ENCODE measurements around the gene CHSY3.

CHSY3 gene

GRCh38 chr5:130035388-130035787 lies 131.1 kb downstream of the CHSY3 start:
- Histone ChIP-seq H3K4me1 (ENCODE audit: control insufficient read depth in 5 of 5, insufficient read depth in 5 of 5, low read length in 5 of 5) (peaks cover 0 to 10% (median 5%) of the 10 kb centered on the region in 5 donors), H3K36me3 (ENCODE audit: control insufficient read depth in 5 of 5, insufficient read depth in 5 of 5, low read length in 5 of 5) (no peaks in the 10 kb centered on the region), H3K9ac (ENCODE audit: low read length in 5 of 5) (no peak overlapping the region), H3K27ac (ENCODE audit: low read depth, low read length) (no peak overlapping the region), H3K27me3 (ENCODE audit: control insufficient read depth in 5 of 5, insufficient read depth in 4 of 5, low read length in 5 of 5) (no peaks in the 10 kb centered on the region), H3K9me3 (ENCODE audit: control insufficient read depth in 5 of 5, low read length in 5 of 5) (no peaks in the 10 kb centered on the region), H3K4me3 (ENCODE audit: low read depth in 1 of 5, low read length in 5 of 5) (no peak overlapping the region)

GRCh38 chr5:130037905-130038304 lies 133.6 kb downstream of the CHSY3 start:
- H3K27me3 ChIP-seq (ENCODE audit: control insufficient read depth in 5 of 5, insufficient read depth in 4 of 5, low read length in 5 of 5) = no peaks in the 10 kb centered on the region
- H3K9me3 ChIP-seq (ENCODE audit: control insufficient read depth in 5 of 5, low read length in 5 of 5) = no peaks in the 10 kb centered on the region
- H3K9ac ChIP-seq (ENCODE audit: low read length in 5 of 5) = no peak overlapping the region
- H3K27ac ChIP-seq (ENCODE audit: low read depth, low read length) = no peak overlapping the region
- peaks cover 0 to 4% (median under 1%) of the 10 kb centered on the region in 5 donors for H3K4me1 ChIP-seq (ENCODE audit: control insufficient read depth in 5 of 5, insufficient read depth in 5 of 5, low read length in 5 of 5)
- H3K36me3 ChIP-seq (ENCODE audit: control insufficient read depth in 5 of 5, insufficient read depth in 5 of 5, low read length in 5 of 5) = no peaks in the 10 kb centered on the region
- H3K4me3 ChIP-seq (ENCODE audit: low read depth in 1 of 5, low read length in 5 of 5) = no peak overlapping the region

- Histone ChIP-seq H3K4me1 (ENCODE audit: control insufficient read depth in 5 of 5, insufficient read depth in 5 of 5, low read length in 5 of 5) (no peaks in the 10 kb centered on the region), H3K27ac (ENCODE audit: low read depth, low read length) (no peak overlapping the region), H3K4me3 (ENCODE audit: low read depth in 1 of 5, low read length in 5 of 5) (no peak overlapping the region), H3K36me3 (ENCODE audit: control insufficient read depth in 5 of 5, insufficient read depth in 5 of 5, low read length in 5 of 5) (no peaks in the 10 kb centered on the region), H3K9ac (ENCODE audit: low read length in 5 of 5) (no peak overlapping the region), H3K27me3 (ENCODE audit: control insufficient read depth in 5 of 5, insufficient read depth in 4 of 5, low read length in 5 of 5) (no peaks in the 10 kb centered on the region), H3K9me3 (ENCODE audit: control insufficient read depth in 5 of 5, low read length in 5 of 5) (no peaks in the 10 kb centered on the region)
Measured at GRCh38 chr5:130043834-130044233, 139.6 kb downstream of the CHSY3 start.

- Histone ChIP-seq H3K4me1 (ENCODE audit: control insufficient read depth in 5 of 5, insufficient read depth in 5 of 5, low read length in 5 of 5) (no peaks in the 10 kb centered on the region), H3K36me3 (ENCODE audit: control insufficient read depth in 5 of 5, insufficient read depth in 5 of 5, low read length in 5 of 5) (no peaks in the 10 kb centered on the region), H3K27ac (ENCODE audit: low read depth, low read length) (no peak overlapping the region), H3K9me3 (ENCODE audit: control insufficient read depth in 5 of 5, low read length in 5 of 5) (no peaks in the 10 kb centered on the region), H3K9ac (ENCODE audit: low read length in 5 of 5) (no peak overlapping the region), H3K27me3 (ENCODE audit: control insufficient read depth in 5 of 5, insufficient read depth in 4 of 5, low read length in 5 of 5) (no peaks in the 10 kb centered on the region), H3K4me3 (ENCODE audit: low read depth in 1 of 5, low read length in 5 of 5) (no peak overlapping the region)
Measured at GRCh38 chr5:130045334-130045733, 141.1 kb downstream of the CHSY3 start.

- Histone ChIP-seq H3K4me3 (ENCODE audit: low read depth in 1 of 5, low read length in 5 of 5) (no peak overlapping the region), H3K36me3 (ENCODE audit: control insufficient read depth in 5 of 5, insufficient read depth in 5 of 5, low read length in 5 of 5) (no peaks in the 10 kb centered on the region), H3K27ac (ENCODE audit: low read depth, low read length) (no peak overlapping the region), H3K4me1 (ENCODE audit: control insufficient read depth in 5 of 5, insufficient read depth in 5 of 5, low read length in 5 of 5) (peaks cover 0 to under 1% (median 0%) of the 10 kb centered on the region in 5 donors), H3K9ac (ENCODE audit: low read length in 5 of 5) (no peak overlapping the region), H3K27me3 (ENCODE audit: control insufficient read depth in 5 of 5, insufficient read depth in 4 of 5, low read length in 5 of 5) (no peaks in the 10 kb centered on the region), H3K9me3 (ENCODE audit: control insufficient read depth in 5 of 5, low read length in 5 of 5) (no peaks in the 10 kb centered on the region)
Measured at GRCh38 chr5:130050585-130050984, 146.3 kb downstream of the CHSY3 start.

GRCh38 chr5:130052752-130053151 lies 148.5 kb downstream of the CHSY3 start:
- H3K27ac ChIP-seq (ENCODE audit: low read depth, low read length) = no peak overlapping the region
- no peaks in the 10 kb centered on the region for H3K27me3 ChIP-seq (ENCODE audit: control insufficient read depth in 5 of 5, insufficient read depth in 4 of 5, low read length in 5 of 5)
- H3K9ac ChIP-seq (ENCODE audit: low read length in 5 of 5) = no peak overlapping the region
- no peaks in the 10 kb centered on the region for H3K36me3 ChIP-seq (ENCODE audit: control insufficient read depth in 5 of 5, insufficient read depth in 5 of 5, low read length in 5 of 5)
- H3K4me3 ChIP-seq (ENCODE audit: low read depth in 1 of 5, low read length in 5 of 5) = no peak overlapping the region
- peaks cover 0 to 4% (median 0%) of the 10 kb centered on the region in 5 donors for H3K4me1 ChIP-seq (ENCODE audit: control insufficient read depth in 5 of 5, insufficient read depth in 5 of 5, low read length in 5 of 5)
- no peaks in the 10 kb centered on the region for H3K9me3 ChIP-seq (ENCODE audit: control insufficient read depth in 5 of 5, low read length in 5 of 5)

GRCh38 chr5:130055572-130055971 lies 151.3 kb downstream of the CHSY3 start:
- peaks cover 0 to 4% (median 3%) of the 10 kb centered on the region in 5 donors for H3K4me1 ChIP-seq (ENCODE audit: control insufficient read depth in 5 of 5, insufficient read depth in 5 of 5, low read length in 5 of 5)
- H3K4me3 ChIP-seq (ENCODE audit: low read depth in 1 of 5, low read length in 5 of 5) = no peak overlapping the region
- H3K27ac ChIP-seq (ENCODE audit: low read depth, low read length) = no peak overlapping the region
- no peaks in the 10 kb centered on the region for H3K27me3 ChIP-seq (ENCODE audit: control insufficient read depth in 5 of 5, insufficient read depth in 4 of 5, low read length in 5 of 5)
- H3K36me3 ChIP-seq (ENCODE audit: control insufficient read depth in 5 of 5, insufficient read depth in 5 of 5, low read length in 5 of 5) = no peaks in the 10 kb centered on the region
- peaks cover 0 to 2% (median 0%) of the 10 kb centered on the region in 5 donors for H3K9me3 ChIP-seq (ENCODE audit: control insufficient read depth in 5 of 5, low read length in 5 of 5)
- H3K9ac ChIP-seq (ENCODE audit: low read length in 5 of 5) = no peak overlapping the region

- no peaks in the 10 kb centered on the region for H3K36me3 ChIP-seq (ENCODE audit: control insufficient read depth in 5 of 5, insufficient read depth in 5 of 5, low read length in 5 of 5)
- no peak overlapping the region for H3K27ac ChIP-seq (ENCODE audit: low read depth, low read length)
- no peak overlapping the region for H3K4me3 ChIP-seq (ENCODE audit: low read depth in 1 of 5, low read length in 5 of 5)
- no peak overlapping the region for H3K9ac ChIP-seq (ENCODE audit: low read length in 5 of 5)
- H3K4me1 ChIP-seq (ENCODE audit: control insufficient read depth in 5 of 5, insufficient read depth in 5 of 5, low read length in 5 of 5) = peaks cover 0 to 4% (median 0%) of the 10 kb centered on the region in 5 donors
- H3K9me3 ChIP-seq (ENCODE audit: control insufficient read depth in 5 of 5, low read length in 5 of 5) = peaks cover 0 to 2% (median 0%) of the 10 kb centered on the region in 5 donors
- no peaks in the 10 kb centered on the region for H3K27me3 ChIP-seq (ENCODE audit: control insufficient read depth in 5 of 5, insufficient read depth in 4 of 5, low read length in 5 of 5)
Measured at GRCh38 chr5:130061746-130062145, 157.5 kb downstream of the CHSY3 start.

- Histone ChIP-seq H3K4me1 (ENCODE audit: control insufficient read depth in 5 of 5, insufficient read depth in 5 of 5, low read length in 5 of 5) (peaks cover 0 to 4% (median 0%) of the 10 kb centered on the region in 5 donors), H3K9ac (ENCODE audit: low read length in 5 of 5) (no peak overlapping the region), H3K9me3 (ENCODE audit: control insufficient read depth in 5 of 5, low read length in 5 of 5) (peaks cover 0 to 2% (median 0%) of the 10 kb centered on the region in 5 donors), H3K27ac (ENCODE audit: low read depth, low read length) (no peak overlapping the region), H3K27me3 (ENCODE audit: control insufficient read depth in 5 of 5, insufficient read depth in 4 of 5, low read length in 5 of 5) (no peaks in the 10 kb centered on the region), H3K4me3 (ENCODE audit: low read depth in 1 of 5, low read length in 5 of 5) (no peak overlapping the region), H3K36me3 (ENCODE audit: control insufficient read depth in 5 of 5, insufficient read depth in 5 of 5, low read length in 5 of 5) (no peaks in the 10 kb centered on the region)
Measured at GRCh38 chr5:130063603-130064002, 159.3 kb downstream of the CHSY3 start.

GRCh38 chr5:130064484-130064883 lies 160.2 kb downstream of the CHSY3 start:
- Histone ChIP-seq H3K36me3 (ENCODE audit: control insufficient read depth in 5 of 5, insufficient read depth in 5 of 5, low read length in 5 of 5) (no peaks in the 10 kb centered on the region), H3K27ac (ENCODE audit: low read depth, low read length) (no peak overlapping the region), H3K9me3 (ENCODE audit: control insufficient read depth in 5 of 5, low read length in 5 of 5) (peaks cover 0 to 2% (median 0%) of the 10 kb centered on the region in 5 donors), H3K4me1 (ENCODE audit: control insufficient read depth in 5 of 5, insufficient read depth in 5 of 5, low read length in 5 of 5) (no peaks in the 10 kb centered on the region), H3K4me3 (ENCODE audit: low read depth in 1 of 5, low read length in 5 of 5) (no peak overlapping the region), H3K9ac (ENCODE audit: low read length in 5 of 5) (no peak overlapping the region), H3K27me3 (ENCODE audit: control insufficient read depth in 5 of 5, insufficient read depth in 4 of 5, low read length in 5 of 5) (no peaks in the 10 kb centered on the region)

- H3K9ac ChIP-seq (ENCODE audit: low read length in 5 of 5) = no peak overlapping the region
- no peaks in the 10 kb centered on the region for H3K36me3 ChIP-seq (ENCODE audit: control insufficient read depth in 5 of 5, insufficient read depth in 5 of 5, low read length in 5 of 5)
- H3K9me3 ChIP-seq (ENCODE audit: control insufficient read depth in 5 of 5, low read length in 5 of 5) = no peaks in the 10 kb centered on the region
- H3K27ac ChIP-seq (ENCODE audit: low read depth, low read length) = no peak overlapping the region
- H3K4me3 ChIP-seq (ENCODE audit: low read depth in 1 of 5, low read length in 5 of 5) = no peak overlapping the region
- H3K27me3 ChIP-seq (ENCODE audit: control insufficient read depth in 5 of 5, insufficient read depth in 4 of 5, low read length in 5 of 5) = no peaks in the 10 kb centered on the region
- no peaks in the 10 kb centered on the region for H3K4me1 ChIP-seq (ENCODE audit: control insufficient read depth in 5 of 5, insufficient read depth in 5 of 5, low read length in 5 of 5)
Measured at GRCh38 chr5:130065617-130066016, 161.4 kb downstream of the CHSY3 start.
